Measurements from ENCODE around the gene POLR3C. TPM values are rescaled to one million over a fixed set of nuclear protein-coding genes. Genes with fewer than 3 reads are reported as not detected.

The POLR3C gene
- total RNA-seq, 1 experiment from 2014 or later, result 14.8 TPM

DNA sequence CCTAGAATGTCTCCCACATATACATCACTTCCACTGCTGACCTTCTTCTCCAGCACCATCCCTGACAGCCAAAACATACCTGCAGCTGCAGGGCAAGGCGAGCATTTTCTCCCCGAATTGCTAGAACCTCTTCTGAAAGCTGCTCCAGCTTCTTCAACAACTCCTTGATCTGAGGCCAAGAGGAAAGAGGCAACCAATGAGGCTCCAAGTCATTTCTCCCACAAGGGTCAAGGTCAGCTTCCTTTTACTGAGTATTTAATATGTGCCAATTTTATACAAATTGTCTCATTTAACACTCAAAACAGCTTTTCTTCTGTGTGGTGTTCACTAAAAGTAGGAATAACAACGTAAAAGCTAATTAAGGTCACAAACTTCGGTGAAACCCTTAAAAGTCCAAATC lies 44.2 kb downstream of the POLR3C start:
- no peak for DNase-seq (ENCODE audit: low spot score)

DNA sequence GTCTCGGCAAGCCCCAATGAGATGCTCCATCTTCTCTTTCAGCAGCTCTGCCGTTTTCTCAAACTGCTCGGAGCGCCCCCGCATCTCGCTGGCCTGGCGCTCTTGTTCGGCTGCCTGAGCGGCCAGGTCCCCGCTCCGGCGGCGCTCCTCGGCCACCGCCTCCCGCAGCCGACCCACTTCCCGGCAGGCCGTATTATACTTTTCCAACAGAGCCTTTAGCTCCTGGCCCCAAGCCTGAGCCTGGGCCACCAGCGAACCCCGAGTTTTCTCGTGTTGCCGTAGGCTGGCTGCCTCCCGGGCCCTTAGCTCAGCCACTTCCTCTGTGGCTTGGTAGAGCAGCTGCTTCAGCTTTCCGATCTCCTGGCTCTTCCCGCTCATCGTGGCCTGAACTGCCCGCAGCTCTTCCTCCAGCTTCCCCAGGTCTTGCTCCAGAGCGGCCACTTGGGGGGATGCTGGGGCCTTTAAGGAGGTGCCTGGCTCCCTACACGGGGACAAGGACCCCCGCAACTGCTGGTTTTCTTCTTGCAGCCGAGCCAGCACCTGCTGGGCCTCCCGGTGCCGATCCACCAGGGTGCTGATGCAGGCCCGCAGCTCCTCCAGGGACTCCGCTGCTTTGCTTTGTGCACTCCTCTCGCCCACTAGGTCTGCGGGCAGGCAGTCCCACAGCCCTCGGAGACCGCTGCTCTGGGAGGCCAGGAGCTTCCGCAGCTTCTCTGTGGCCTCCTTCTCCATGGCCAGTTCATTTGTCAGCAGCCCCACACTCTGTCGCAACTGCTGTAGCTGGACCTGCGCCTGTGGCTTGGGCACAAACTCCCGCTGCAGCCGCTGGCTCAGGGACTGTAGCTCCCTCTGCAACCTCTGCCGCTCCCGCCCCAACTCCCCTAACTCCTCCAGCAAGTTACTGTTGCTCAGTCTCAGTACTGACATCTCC lies 48.3 kb downstream of the POLR3C start:
- DNase-seq (ENCODE audit: low spot score), result no peak

DNA sequence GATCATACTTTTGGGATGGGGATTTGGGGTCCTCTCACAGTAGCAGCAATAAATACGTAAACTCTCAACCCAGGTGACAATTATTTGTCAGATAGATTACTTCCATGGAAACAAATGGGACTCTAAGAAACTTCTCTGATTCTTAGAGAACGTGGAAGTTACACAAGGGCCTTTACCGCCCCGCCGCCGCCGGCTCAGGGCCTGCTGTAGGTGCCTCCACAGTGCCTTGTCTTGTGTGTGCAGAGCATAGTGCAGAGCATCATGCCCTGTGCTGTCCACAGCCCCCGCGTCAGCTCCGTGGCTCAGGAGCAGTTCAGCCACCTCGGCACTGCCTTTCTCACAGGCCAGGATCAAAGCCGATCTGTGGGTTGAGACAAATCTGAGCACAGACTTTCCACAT lies 50.6 kb downstream of the POLR3C start:
- DNase-seq (ENCODE audit: low spot score), result no peak

DNA sequence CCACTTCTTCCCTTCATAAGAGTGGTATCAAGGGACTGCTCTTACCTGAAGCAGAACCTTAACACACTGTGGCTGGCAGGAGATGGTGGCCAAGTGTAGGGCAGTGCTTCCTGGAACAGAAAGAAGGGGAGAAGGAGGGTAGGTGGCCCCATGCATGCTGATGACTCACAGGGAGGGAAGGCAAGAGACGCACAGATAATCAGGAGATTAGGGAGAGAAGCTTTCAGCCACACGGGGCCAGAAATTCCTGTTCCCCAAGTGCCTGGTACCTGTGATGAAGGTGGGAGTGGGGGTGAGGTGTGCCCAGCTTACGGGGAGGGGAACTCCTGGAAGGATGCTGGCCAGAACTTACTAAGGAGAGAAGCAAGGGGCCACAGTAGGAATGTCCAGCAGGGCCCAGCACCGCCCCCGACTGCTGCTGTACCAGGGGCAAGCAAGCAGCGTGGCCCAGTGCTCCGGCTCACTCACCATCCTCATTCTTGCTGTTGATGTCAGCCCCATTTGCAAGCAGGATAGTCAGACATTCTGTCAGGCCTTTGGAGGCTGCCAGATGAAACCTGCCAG lies 54.0 kb downstream of the POLR3C start:
- DNase-seq (ENCODE audit: low spot score), result peak; percentile 63

DNA sequence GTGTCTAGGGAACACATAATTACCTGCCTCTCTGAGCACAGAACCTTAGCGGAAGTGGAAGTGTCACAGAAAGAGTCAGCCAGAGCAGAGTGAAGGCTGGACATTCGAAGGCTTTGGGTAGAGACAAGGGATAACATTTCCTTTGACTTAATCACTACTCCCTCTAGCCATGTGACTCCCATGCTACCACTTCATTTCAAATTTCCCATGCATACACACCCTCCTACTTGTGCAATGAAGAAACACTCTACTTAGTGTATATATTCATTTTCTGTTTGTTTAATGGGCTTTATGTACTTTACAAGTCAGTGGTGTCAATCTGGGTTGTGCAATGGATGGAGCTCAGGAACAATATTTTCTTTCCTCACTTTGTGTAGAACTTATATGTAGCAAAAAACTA lies 54.7 kb downstream of the POLR3C start:
- DNase-seq (ENCODE audit: low spot score), result peak; percentile 17

DNA sequence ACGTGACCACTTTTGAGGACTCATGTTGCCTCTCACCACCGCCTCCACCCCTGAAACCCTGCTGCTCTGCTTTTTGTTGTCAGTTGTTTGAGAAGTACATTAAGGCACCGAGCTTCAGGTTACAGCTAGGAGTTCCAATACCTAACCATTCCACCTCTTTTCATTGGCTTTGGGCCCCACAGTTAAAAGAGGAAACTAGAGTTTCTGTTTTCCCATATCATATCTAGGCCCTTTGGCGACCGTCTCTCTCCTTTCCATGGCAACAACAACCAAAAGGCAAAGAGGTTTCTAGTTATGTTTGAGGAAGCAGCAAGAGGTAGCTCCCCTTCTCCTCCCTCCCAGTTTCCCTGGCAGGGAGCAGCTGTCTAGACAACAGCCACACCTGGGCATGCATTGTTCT lies 55.8 kb downstream of the POLR3C start:
- peak; percentile 33 for DNase-seq (ENCODE audit: low spot score)

DNA sequence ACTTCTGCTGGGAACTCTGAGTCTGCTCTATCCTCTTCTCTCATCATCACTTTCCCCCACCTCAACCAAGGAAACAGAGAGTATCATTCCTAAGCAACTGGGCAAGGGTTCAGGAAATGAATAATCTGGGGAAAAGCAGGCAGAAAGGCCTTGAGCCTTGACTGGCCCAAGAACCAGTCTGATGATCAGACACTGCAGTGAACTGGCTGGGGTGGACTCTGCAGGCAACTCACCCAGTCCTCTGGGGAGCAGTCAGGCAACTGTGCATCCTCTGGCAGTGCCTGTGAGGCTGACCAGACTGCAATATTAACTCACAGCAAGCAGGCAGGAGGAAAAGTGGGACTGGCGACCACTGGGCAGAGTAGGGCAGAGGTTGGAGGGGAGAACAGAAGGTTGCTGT lies 60.7 kb downstream of the POLR3C start:
- no peak for DNase-seq (ENCODE audit: low spot score)

DNA sequence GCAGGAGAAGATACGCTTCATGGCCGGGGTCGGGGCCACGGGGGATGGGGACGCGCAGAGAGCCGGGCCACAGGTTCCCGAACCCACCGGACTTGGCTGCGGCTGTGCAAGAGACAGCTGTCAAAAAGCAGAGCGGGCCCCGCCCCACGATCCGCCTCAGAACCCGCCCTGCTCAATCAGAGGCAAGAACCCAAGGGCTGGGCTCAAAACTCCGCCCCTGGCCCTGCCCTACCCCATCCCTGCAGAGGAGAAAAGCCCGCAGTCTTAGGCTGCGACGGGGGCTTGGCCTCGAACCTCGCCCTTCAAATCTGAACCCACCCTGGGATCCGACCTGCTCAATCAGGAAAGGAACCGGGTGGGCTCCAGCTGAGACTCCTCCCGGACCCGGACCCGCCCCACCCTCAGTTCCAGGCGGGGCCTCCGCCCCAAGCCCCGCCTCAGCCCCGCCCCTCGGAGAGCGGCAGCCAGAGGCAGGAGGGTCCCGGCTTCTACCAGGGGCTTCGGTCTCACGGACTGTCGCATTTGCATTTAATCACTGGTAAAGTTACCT lies 61.8 kb downstream of the POLR3C start, which contains the start of gene ANKRD35:
Gene ANKRD35 (minus strand): TSS at position 129 of the 550 bp plus-strand sequence. CDS start 108 bp downstream, at position 21.
- DNase-seq (ENCODE audit: low spot score), result peak; percentile 77

DNA sequence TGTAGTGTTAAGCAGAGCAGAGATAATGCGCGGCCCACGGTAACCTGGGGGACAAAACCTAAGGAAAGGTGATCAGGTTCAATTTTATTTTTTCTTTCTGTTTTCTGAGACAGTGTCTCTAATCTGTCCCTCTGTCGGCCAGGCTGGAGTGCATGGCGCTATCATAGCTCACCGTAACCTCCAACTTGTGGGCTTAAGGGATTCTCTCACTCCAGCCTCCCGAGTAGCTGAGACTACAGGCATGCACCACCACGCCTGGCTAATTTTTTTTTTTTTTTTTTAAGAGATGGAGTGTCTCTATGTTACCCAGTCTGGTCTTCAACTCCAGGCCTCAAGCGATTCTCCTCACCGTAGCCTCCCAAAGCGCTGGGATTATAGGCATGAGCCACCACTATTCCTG lies 62.4 kb downstream of the POLR3C start:
- no peak for DNase-seq (ENCODE audit: low spot score)

DNA sequence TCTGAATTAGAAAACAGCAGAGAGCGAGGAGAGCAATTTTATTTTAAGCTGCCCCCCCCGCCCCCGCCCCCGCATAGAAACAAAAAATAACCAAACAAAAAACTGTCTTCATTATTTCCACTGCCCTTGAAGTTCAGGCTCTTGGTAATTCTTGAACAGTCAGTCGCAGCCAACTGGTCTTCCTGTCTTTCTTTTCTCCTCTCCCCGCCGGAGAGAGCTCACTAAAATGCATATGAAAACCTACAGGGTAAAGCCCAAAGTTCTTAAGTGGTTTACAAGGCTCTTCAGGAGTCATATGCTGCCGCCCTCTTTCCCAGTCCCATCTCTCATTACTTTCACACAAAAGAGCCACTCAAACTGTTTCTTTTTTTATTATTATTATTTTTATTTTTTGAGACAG lies 62.8 kb downstream of the POLR3C start:
- no peak for DNase-seq (ENCODE audit: low spot score)

DNA sequence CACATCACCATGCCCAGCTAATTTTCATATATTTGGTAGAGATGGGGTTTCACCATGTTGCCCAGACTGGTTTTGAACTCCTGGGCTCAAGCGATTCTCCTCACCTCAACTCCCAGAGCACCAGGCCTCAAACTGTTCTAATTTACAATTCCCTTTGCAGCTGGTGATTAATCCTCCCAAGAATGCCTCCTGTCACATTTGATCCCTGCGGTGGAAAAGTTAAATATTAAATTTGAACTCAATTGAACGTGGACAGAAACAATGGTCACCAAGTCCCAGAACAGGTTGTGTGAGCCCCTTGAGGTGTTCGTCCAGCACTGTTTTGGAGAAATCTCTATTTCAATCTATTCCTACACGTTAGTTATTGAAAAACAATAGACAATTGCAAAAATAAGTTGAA lies 63.6 kb downstream of the POLR3C start:
- peak; percentile 76 for DNase-seq (ENCODE audit: low spot score)

DNA sequence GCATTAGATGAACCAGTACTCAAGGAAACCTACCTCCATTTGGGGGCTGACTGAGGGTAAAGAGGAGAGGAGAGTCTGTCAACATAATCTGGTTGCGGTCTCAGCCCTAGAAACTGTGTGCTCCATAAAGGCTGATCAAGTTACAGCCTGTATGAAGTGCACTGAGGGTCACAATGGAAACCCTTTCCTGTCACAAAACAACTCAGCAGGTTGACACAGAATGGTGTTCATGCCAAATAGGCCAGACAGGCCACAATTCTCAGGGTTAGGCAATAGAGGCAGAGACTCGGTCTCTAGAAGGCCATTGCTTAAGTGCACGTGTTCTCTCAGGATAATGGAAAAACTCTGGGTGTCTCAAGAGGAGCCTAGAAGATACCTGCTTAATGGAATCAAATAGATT lies 65.7 kb downstream of the POLR3C start:
- DNase-seq (ENCODE audit: low spot score), result no peak

DNA sequence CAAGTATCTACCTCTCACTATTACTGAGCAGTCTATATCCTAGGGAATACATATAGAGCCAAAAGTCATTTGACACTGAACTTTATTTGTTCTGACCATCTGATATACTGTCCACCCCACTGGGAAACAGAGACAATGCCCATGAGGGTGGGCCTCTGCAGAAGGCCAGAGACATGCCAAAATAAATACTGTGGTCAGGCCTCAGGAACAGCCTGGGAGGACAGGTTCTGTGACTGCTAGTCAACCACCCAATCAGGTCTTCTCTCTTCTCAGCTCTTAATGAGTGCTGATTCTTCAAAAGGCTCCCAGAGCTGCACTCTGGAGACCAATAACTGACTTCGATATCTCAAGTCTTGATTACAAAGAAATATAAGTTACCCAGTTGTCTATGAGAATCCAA lies 67.1 kb downstream of the POLR3C start:
- DNase-seq (ENCODE audit: low spot score), result peak; percentile 87

DNA sequence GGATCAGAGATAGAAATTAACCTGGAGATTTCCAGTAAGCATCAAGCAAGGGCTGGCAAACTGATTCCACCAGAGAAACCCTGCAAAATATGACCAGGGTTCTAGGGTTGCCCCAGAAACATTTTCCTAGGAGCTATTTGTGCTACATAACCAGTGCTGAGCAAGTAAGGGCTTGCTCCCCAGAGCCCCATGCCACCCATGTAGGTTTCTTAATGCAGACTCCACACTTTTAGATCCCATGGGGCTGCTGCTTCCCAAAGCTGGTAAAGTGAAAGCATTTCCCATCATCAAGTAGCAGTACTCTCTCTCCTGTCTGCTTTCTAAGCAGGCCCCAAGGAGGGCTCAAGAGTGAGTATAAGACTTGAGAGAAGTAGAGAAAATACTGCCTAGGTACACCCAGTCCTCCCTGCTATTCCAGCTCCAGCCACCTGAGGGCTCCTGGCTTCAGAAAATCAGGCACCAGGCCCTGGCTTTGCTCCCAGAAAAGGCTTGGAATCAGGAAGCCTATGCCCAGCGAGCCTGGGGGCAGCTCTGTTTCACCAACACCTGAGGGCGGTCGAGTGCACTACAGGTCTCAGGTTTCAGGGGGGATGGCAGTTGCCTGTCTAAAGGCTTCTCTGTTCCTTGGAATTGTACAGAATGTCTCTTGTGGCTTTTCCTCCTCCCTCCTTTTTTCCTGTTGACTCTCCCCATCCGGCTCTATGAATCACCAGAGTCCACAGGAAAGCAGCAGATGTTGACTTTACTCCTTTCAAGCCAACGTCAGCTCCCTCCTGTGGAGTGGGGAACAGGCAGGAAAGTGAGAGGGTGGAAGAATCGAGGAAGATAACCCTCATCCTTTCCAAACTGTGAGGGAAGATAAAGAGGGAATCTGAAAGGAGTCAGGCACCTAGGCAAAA lies 67.8 kb downstream of the POLR3C start:
- DNase-seq (ENCODE audit: low spot score), result peak; percentile 99

DNA sequence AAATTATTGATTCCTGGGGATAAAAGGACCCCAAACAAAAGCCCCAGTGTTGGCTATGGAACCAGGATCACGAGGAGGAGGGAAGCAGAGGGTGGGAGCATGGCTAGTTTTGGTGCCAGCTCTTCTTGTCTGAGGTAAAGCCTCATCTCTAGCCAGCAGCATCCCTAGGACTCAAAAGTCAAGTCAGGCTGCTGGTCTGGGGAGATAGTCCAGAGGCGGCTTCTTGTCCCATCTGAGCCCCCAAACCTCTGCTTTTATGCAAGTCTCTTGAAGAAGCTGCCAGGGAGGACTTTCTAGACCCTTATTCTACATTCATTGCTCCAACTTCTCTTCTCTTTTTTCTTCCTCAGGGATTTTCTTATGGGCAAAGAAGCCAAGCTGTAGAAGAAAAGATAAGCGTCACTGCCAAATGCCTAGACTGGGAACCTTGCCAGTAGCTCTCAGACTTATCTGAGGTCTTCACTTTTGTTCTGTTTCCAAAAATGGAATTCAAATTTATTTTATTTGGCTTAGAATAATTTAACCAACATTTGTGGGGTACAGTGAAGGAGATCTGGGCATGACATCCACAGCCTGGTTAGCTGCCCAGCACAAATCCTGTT lies 68.6 kb downstream of the POLR3C start:
- peak; percentile 38 for DNase-seq (ENCODE audit: low spot score)

DNA sequence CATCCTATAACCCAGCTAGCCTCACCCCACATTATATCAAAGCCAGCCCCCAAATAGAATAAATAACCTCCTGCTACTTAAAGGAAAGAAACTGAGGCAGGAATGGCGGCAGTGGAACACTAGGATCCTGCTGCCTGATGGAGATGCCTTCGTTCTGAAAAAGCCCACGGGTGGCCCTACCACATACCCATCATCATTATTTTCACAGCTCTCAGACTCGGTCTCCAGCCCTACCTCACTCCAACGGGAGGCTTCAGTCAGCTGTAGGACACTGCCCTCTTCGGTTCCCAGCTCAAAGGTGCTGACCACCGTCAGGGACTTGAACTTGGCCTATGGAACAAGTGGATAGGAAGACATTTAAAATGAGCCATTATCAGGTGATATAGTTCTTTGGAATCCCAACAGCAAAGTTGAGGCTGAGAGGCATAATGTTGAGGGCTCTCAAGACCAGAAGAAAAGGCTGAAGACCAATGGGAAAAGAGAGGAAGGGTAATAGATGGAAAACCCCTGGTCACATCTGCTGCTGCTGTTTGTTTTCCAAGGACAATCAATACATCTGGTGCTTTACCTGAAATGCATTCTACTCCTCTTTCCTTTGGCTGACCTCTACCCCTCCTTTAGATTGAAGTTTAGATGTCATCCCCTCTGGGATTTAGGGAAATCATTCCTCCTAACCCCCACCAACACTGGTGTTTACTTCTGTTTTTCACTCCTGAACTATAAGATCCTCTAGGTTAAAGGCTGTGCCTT lies 69.5 kb downstream of the POLR3C start:
- no peak for DNase-seq (ENCODE audit: low spot score)

All from HT-29 (cell line).